Right lobe of liver (tissue), 6 donors: Measurements from ENCODE around the gene UQCC2. TPM values are rescaled to one million over a fixed set of nuclear protein-coding genes. Genes with fewer than 3 reads are reported as not detected.
A peak's percentile ranks its signal among the peaks of the same experiment; 100 is the strongest.

Experiments
- ATAC-seq, 4 donors: fragments of 200-7000 bp; cut with Tn5 transposase; one replicate each; pipeline ENCODE4 v1.9.1; 2020; ENCODE audit warnings: mild to moderate bottlenecking in 4 of 4, moderate library complexity in 4 of 4
- DNase-seq, 3 donors: peaks; one replicate each; pipeline ENCODE4 v3.0.0-alpha.2; 2020
- H3K27ac ChIP-seq, 3 donors: fragments of 200-600 bp; one replicate each; pipeline ENCODE4 v1.8.0; 2022
- H3K27me3 ChIP-seq, 2 donors: fragments of 200-600 bp; one replicate each; pipeline ENCODE4 v1.8.0; 2022
- H3K36me3 ChIP-seq, 4 donors: fragments of 200-600 bp; sonication (generic) in 1 of 4; one replicate each; pipeline versions ENCODE4 v1.5.1 to v1.8.0; 2017 to 2022; ENCODE audit warnings: control low read depth in 1 of 4
- H3K4me1 ChIP-seq, 4 donors: fragments of 200-600 bp; sonication (generic) in 1 of 4; one replicate each; pipeline versions ENCODE4 v1.5.1 to v1.8.0; 2017 to 2022; ENCODE audit warnings: control low read depth in 1 of 4
- H3K4me3 ChIP-seq, 3 donors: fragments of 200-600 bp; one replicate each; pipeline ENCODE4 v1.8.0; 2022
- H3K9me3 ChIP-seq, 4 donors: fragments of 200-600 bp; sonication (generic) in 1 of 4; one replicate each; pipeline versions ENCODE4 v1.5.1 to v1.8.0; 2017 to 2022; ENCODE audit warnings: control low read depth in 1 of 4
- POLR2A ChIP-seq: fragments of 450-650 bp; IDR thresholded peaks from one replicate; pipeline ENCODE4 v1.6.1; 2017; ENCODE audit warnings: antibody characterized with exemption, mild to moderate bottlenecking
- WGBS: methylation state at CpG from one replicate; pipeline ENCODE4 v1.1.6; 2018; ENCODE audit warnings: low coverage, low lambda C conversion rate; ENCODE audit not compliant: insufficient coverage; ENCODE audit errors: missing lambda C conversion rate; 5-methylcytosine and 5-hydroxymethylcytosine counted together
- intact Hi-C, 2 donors: fragments of 100-400 bp; cut with DNase I; formaldehyde crosslinking; loops; one replicate each; pipeline versions ENCODE4 v1.11.2 to v1.14.1; 2022
- total RNA-seq, 6 experiments: library from RNA; depleted of rRNA in 2 of 6; stranded (reverse); fragments of >200 nt in 2 of 6; fragmentation: NEBNext Ultra II Directional in 3 of 6; extraction: Animal tissue kit (Norgen Biotek cat#: 25700) in 3 of 6; gene quantifications; one replicate each; pipeline versions ENCODE4 v1.1.0 to v1.2.4, GENCODE V29; 2016 to 2023
- TF ChIP-seq, protein P1 (sequence below), 4 donors: fragments of 200-600 bp in 3 of 4; fragments of 450-650 bp in 1 of 4; IDR thresholded peaks; one replicate each; pipeline versions ENCODE4 v1.5.1 to v1.8.0; 2016 to 2022; ENCODE audit warnings: antibody characterized with exemption in 4 of 4, mild to moderate bottlenecking in 2 of 4
- donor health status: DM: no; HTN: yes; CAD: no.
- donor health status: DM: no; HTN: no; CAD: no.
- donor health status: DM: no; HTN: no; CAD: no.
- donor health status: DM: no; HTN: yes; CAD: no.
- donor health status: DM: no; HTN: yes; CAD: no.

The UQCC2 gene
- total RNA-seq, 6 experiments from 2014 or later = 23.7 to 38.4 (median 31.5) TPM

DNA sequence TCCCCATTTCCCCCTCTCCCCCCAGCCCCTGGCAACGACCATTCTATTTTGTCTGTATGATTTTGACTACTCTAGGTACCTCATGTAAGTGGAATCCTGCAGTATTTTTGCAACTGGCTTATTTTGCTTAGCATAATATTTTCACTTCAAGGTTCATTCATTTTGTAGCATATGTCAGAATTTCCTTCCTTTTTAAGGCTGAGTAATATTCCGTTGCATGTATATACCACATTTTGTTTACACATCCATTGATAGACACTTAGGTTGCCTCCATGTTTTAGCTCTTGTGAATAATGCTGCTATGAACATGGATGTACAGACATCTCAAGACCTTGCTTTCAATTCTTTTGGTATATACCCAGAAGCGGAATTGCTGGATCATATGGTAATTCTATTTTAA, 1.4 kb upstream of the UQCC2 start:
- TF ChIP-seq, protein P1, sequence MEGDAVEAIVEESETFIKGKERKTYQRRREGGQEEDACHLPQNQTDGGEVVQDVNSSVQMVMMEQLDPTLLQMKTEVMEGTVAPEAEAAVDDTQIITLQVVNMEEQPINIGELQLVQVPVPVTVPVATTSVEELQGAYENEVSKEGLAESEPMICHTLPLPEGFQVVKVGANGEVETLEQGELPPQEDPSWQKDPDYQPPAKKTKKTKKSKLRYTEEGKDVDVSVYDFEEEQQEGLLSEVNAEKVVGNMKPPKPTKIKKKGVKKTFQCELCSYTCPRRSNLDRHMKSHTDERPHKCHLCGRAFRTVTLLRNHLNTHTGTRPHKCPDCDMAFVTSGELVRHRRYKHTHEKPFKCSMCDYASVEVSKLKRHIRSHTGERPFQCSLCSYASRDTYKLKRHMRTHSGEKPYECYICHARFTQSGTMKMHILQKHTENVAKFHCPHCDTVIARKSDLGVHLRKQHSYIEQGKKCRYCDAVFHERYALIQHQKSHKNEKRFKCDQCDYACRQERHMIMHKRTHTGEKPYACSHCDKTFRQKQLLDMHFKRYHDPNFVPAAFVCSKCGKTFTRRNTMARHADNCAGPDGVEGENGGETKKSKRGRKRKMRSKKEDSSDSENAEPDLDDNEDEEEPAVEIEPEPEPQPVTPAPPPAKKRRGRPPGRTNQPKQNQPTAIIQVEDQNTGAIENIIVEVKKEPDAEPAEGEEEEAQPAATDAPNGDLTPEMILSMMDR (IDR thresholded peaks at IDR 0.05) = no peak
- TF ChIP-seq POLR2A = no peak
- intact Hi-C loops = loop anchor here (5.0 to 10.0 kb wide), 2 partner anchors 49 to 52 kb away; no protein-coding TSS in a partner anchor
- H3K9me3 ChIP-seq = no peaks in the 10 kb centered on the region
- peaks cover 0 to 28% (median 6%) of the 10 kb centered on the region in 4 donors for H3K4me1 ChIP-seq
- WGBS = 77% methylated on average over 3 of the region's 3 CpGs
- peaks cover 0 to 8% (median 0%) of the 10 kb centered on the region in 4 donors for H3K36me3 ChIP-seq
- H3K4me3 ChIP-seq = no peak overlapping the region
- no peak for DNase-seq
- ATAC-seq = no peak
- H3K27me3 ChIP-seq = no peaks in the 10 kb centered on the region
- H3K27ac ChIP-seq = no peak overlapping the region

DNA sequence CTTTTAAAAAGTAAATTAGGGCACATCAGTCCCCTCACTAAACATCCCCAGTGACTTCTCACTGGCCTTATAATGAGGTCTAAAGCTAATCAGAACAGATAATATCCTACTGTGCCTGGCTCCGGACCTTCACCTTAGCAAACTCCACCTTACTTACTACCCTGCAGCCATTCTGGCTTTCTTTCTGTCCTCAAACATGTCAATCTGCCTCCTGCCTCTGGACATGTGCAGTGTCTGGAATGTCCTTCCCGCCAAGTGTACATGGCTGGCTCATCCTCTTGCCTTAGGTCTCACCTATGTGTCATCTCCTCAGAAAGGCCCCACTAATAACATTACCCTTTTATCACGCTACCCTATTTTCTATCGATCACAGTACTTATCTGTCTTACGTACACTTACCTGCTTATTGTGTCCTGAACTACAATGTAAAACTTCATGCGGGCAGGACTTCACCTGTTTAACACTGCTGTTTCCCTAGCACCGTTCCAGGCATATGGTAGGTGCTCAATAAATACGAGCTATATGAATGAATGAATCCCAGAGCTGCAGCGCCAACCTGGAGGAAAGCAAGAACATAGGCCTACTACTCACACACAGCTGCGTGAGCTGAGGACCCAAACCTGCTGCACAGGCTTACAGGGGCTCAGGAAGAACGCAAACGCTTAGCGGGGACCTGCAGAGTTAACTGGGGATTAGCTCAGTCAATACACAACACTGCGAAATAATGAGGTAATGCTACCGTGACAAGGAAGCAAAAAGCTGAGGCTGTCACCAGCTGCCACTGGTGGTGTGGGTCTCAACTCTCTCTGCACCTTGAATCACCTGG, 991 bp downstream of the UQCC2 start:
- H3K27me3 ChIP-seq = no peaks in the 10 kb centered on the region
- H3K4me1 ChIP-seq = peaks cover 0 to 15% (median 0%) of the 10 kb centered on the region in 4 donors
- intact Hi-C loops = loop anchor here (5.0 to 10.0 kb wide), 2 partner anchors 52 to 54 kb away; no protein-coding TSS in a partner anchor
- peak overlapping the region; percentile 61 to 89 (median 68) for H3K4me3 ChIP-seq
- ATAC-seq (no peak), DNase-seq (no peak)
- peak overlapping the region in 1 of 3 donors; percentile 75 for H3K27ac ChIP-seq
- H3K9me3 ChIP-seq = no peaks in the 10 kb centered on the region
- TF ChIP-seq, protein P1 (IDR thresholded peaks at IDR 0.05) = no peak
- TF ChIP-seq POLR2A = no peak
- 81% methylated on average over 15 of the region's 15 CpGs for WGBS
- peaks cover 0 to 8% (median 0%) of the 10 kb centered on the region in 4 donors for H3K36me3 ChIP-seq

GRCh38 chr6:33709605-33710295, 1.8 kb downstream of the UQCC2 start:
- H3K4me1 ChIP-seq = peaks cover 0 to 15% (median 0%) of the 10 kb centered on the region in 4 donors
- DNase-seq (no peak), ATAC-seq (no peak)
- no peaks in the 10 kb centered on the region for H3K27me3 ChIP-seq
- TF ChIP-seq POLR2A = no peak
- TF ChIP-seq, protein P1 (IDR thresholded peaks at IDR 0.05) = no peak
- no peak overlapping the region for H3K27ac ChIP-seq
- no peak overlapping the region for H3K4me3 ChIP-seq
- H3K36me3 ChIP-seq = peaks cover 0 to 8% (median 0%) of the 10 kb centered on the region in 4 donors
- intact Hi-C loops = loop anchor here (5.0 to 10.0 kb wide), 2 partner anchors 53 to 55 kb away; no protein-coding TSS in a partner anchor
- WGBS = 88% methylated on average over 8 of the region's 10 CpGs
- no peaks in the 10 kb centered on the region for H3K9me3 ChIP-seq

DNA sequence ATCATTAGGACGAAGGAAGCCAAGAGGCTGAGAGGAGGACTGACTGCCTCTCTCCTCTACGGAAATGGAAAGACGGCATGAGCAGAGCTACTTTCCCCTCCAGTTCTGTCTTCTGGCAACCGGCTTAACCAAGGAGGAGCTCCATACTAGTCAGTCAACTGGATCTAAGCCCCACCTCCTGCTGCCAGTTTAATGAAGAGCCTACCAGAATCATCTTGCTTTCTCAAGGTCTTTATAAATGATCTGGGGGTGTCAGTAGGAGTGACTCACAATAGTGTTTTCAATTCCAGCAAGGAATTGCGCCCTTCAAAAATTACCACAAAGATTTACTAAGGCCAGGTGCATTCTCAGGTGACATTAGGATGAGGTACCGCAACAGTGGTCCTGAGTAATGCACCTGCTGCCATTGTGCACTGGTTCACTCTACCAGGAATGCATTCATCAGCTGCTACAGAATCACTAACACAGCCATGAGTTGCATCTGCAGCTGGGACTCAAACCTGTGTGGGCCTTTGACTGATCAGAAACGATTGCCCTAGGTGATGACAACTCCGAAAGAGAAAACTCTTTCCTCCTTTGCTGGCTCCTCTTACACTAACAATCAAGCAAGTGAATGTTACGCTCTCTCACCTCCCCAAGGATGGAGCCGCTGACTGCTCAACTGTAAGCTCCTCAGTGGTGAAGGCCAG, 2.8 kb downstream of the UQCC2 start:
- no peak for ATAC-seq
- intact Hi-C loops = no loop called here
- Histone ChIP-seq H3K4me1 (peaks cover 0 to 15% (median 0%) of the 10 kb centered on the region in 4 donors), H3K27me3 (no peaks in the 10 kb centered on the region), H3K9me3 (no peaks in the 10 kb centered on the region), H3K27ac (no peak overlapping the region), H3K36me3 (peaks cover 0 to 8% (median 0%) of the 10 kb centered on the region in 4 donors), H3K4me3 (no peak overlapping the region)
- 88% methylated on average over 7 of the region's 10 CpGs for WGBS
- no peak for DNase-seq
- no peak for TF ChIP-seq POLR2A
- TF ChIP-seq, protein P1 (IDR thresholded peaks at IDR 0.05) = no peak
